ENCODE data around the gene EFCAB11.

The EFCAB11 gene

DNA sequence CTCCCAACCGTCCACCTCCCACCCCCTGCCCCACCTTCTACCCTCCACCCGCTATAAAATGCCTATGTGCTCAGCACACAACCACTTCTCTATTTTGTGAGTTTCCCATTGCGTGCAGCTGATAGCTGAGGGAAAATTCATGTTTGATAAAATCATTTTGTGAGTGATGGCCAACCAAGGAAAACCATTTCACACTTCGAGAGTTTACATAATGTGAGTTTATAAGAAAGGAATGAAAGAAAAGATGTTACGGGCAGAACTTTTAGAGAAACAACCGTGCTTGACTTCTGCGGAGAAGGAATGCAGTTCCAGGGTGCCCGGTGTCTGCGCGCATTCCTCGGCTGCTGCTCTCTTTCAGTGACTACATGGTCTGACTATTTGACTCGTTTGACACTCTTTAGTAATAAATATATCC, 140.9 kb downstream of the EFCAB11 start:
- DNase-seq (ENCODE audit: low spot score): no peak

GRCh38 chr14:89811954-89812575, 142.5 kb downstream of the EFCAB11 start:
- no peak for DNase-seq (ENCODE audit: low spot score)

- DNase-seq (ENCODE audit: low spot score): no peak
Measured at GRCh38 chr14:89810101-89810500, 144.4 kb downstream of the EFCAB11 start.

- DNase-seq (ENCODE audit: low spot score): no peak
Measured at GRCh38 chr14:89807892-89808291, 146.6 kb downstream of the EFCAB11 start.

GRCh38 chr14:89807151-89807550, 147.4 kb downstream of the EFCAB11 start:
- DNase-seq (ENCODE audit: low spot score): no peak

GRCh38 chr14:89806451-89806850, 148.1 kb downstream of the EFCAB11 start:
- DNase-seq (ENCODE audit: low spot score): no peak

- DNase-seq (ENCODE audit: low spot score): no peak
Measured at GRCh38 chr14:89805501-89805900, 149.0 kb downstream of the EFCAB11 start.

GRCh38 chr14:89803542-89803941, 151.0 kb downstream of the EFCAB11 start:
- DNase-seq (ENCODE audit: low spot score): no peak

DNA sequence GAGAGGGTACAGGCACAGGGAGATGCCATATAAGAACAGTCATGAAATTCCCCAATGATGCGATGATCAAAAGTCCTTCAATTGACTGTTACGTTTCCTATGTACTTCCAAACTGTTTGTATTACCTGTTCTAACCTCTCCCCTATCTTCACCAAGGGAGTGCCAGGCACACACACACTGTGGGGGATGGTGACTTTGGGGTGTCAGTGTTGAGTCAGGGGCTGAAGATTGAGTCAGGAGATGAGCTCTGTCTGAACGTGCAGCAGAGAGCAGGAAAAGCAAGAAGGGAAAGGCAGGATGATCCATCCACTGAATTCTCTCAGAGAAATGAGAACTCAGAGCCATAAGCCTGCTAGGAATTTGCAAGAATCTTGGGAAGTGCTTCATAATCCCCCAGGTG, 153.4 kb downstream of the EFCAB11 start:
- no peak for DNase-seq (ENCODE audit: low spot score)

DNA sequence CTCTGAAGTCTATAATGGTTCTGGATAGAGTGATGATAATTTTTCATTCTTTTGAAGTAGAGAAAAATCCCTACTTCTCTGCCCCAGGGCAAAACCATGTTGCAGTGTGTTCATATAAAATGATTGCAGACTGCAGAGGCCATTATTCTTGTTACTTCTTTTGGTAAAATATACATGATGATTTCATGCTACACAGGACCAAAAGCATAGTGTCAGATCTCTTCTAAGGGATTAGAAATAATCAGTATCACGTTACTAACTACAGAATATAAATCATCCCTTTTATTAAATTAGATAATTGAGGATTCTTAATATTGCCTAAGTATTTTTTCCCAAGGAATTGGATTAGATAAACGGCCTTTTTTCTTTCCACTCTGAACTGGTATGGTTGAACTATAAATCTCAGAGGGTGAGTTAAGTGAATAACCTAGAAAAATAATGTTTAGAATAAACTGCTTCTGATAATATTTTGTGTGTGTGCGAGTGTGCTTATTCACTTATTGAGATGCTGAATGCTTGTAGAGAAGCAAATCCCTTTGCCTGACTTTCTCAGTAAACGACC, 156.2 kb downstream of the EFCAB11 start:
- no peak for DNase-seq (ENCODE audit: low spot score)

- no peak for DNase-seq (ENCODE audit: low spot score)
Measured at GRCh38 chr14:89797148-89797547, 157.4 kb downstream of the EFCAB11 start.

DNA sequence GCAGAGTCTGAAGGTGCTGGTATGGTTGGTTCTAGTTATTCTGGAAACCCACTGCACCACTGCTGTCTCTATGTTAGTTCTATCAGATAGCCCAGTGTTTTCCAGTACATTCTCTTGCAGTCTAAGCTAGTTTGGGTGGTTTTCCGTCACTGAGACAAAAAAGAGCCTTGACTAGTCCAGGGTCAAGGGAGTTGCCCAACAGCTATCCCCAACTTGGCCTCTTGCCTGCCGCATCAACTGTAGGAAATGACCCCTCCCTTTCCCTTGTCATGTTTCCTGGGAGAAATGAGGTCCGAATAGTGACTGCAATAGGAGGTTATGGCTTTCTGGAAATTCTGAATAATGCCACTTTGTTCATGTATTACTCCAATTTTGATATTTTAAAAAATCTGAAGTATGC, 160.4 kb downstream of the EFCAB11 start:
- DNase-seq (ENCODE audit: low spot score): no peak

DNA sequence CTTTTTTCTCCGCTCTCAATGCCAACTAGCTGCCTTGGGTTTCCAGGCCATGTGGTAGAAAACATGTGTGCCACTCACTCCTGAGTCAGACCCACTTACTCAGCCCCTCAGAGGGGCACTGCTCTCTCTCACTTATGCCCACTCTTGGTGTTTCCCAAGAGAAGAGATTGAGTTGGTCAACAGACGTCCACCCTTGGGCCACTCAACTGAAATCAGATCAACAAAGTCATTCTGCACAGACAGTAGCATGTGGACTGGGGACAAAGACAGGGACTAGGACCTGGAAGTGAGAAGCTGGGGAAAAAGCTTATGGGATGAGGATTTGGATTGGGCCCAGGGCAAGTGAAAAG, 161.2 kb downstream of the EFCAB11 start:
- no peak for DNase-seq (ENCODE audit: low spot score)

- DNase-seq (ENCODE audit: low spot score): no peak
Measured at GRCh38 chr14:89792489-89793366, 161.8 kb downstream of the EFCAB11 start.

GRCh38 chr14:89787525-89787924, 167.0 kb downstream of the EFCAB11 start:
- no peak for DNase-seq (ENCODE audit: low spot score)

- no peak for DNase-seq (ENCODE audit: low spot score)
Measured at GRCh38 chr14:89781046-89781445, 173.5 kb downstream of the EFCAB11 start.

DNA sequence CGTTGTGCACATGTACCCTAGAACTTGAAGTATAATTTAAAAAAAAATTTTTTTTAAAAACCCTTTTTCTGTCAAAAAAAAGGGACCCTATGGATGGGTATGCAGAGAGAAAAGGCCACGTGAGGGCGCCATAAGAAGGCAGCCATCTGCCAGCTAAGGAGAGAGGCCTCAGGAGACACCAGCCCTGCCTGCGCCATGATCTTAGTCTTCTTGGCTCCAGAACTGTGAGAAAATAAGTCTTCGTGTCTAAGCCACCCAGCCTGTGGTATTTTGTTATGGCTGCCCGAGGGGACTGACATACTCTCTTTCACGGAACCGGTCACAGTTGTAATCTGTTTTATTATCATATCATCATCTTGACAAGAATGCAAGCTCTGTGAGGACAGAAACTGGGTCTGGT, 174.8 kb downstream of the EFCAB11 start:
- no peak for DNase-seq (ENCODE audit: low spot score)

DNA sequence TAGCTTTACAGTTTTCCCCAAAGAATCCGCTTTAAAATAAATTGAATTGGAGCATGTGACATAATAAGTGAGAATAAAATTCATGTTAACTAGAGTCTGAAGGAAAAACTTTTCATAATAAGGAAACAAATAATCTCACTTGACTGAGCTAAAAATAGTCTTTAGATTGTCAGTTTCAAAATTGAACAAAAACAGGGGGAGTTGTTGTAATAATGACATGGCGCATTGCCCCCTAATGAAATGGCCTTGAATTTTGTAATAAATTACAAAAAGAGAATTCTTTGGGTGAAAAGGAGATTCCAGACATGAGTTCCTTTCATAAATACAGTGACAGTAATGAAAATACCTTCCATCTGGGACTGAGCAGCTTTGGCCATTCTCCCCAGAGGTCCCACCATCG, 178.6 kb downstream of the EFCAB11 start:
- DNase-seq (ENCODE audit: low spot score): no peak

GRCh38 chr14:89775151-89775550, 179.4 kb downstream of the EFCAB11 start:
- no peak for DNase-seq (ENCODE audit: low spot score)

DNA sequence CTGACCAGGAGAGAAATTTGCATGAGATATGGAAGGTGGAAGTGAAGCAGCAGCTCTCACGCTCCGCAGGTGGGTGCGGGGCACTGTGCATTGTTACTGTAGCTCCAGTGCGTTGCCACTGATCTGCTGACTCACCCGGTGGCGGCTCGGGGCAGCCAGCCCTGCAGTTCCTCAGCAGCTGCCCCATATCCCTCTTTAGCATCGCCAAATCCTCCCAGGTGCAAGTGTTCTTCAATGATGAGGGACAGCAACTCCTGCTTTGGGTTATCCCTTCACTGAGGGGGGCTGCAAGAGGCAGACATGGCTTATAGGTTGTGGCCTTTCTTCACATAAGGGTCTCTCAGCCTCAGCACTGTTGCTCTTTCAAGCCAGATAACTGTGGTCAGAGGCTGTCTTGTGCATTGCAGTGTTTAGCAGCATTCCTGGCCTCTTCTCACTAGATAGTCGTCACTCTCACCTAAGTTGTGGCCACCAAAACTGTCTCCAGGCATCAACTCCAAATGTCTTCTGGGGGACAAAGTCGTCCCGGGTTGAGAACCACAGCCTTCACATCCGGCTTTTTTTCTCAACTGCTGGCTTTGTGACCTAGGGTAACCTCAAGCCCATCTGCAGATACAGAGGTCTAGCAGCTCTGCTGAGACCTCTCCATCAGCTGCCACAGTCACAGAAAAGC, 180.8 kb downstream of the EFCAB11 start:
- no peak for DNase-seq (ENCODE audit: low spot score)

DNA sequence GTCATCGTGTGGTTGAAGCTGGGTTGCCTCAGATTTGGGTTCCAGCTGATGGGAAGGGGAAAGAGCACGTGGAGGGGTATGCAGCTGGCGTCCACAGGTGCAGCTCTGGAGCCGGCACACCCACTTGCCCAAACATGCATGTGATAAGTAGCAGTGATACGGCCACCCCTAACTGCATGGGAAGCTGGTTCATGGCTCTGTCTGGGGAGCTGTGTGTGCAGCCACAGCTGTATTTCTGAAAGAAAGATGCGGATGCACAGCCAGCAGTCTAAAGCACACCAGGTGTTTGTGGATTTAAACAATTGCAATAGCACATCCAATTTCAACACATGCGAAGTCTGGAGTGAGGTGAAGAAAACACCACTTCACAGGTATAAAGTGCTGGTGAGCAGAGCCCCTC, 181.4 kb downstream of the EFCAB11 start:
- no peak for DNase-seq (ENCODE audit: low spot score)

- DNase-seq (ENCODE audit: low spot score): no peak
Measured at GRCh38 chr14:89771251-89771650, 183.3 kb downstream of the EFCAB11 start.

DNA sequence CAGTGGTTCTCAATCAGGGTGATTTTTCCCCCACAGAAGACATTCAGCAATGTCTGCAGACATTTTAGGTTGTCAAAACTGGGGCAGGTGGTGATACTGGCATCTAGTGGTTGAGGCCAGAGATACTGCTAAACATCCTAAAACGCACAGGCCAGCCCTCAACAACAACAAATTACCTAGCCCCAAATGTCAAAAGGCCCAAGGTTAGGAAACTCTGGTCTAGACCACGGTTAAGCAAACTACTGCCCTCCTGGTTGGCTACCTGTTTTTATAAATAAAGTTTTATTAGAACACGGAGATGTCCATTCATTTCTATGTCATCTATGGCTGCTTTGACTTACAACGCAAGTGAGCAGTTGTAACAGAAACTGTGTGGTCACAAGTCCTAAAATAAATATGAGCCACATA, 186.7 kb downstream of the EFCAB11 start:
- no peak for DNase-seq (ENCODE audit: low spot score)

All from hematopoietic multipotent progenitor cell treated with erythropoietin and hydrocortisone succinate and interleukin-3 and kit ligand, for 17 days (in vitro differentiated cells).